ENCODE measurements around the gene FAM90A26.
"Not testable (repeated sequence)": the region's sequence is repeated elsewhere in the genome, so short reads cannot be mapped to it uniquely, and the experiment has no call there.

FAM90A26 gene

GRCh38 chr4:9158392-9158791, 11.8 kb upstream of the FAM90A26 start:
- not testable (repeated sequence) for DNase-seq (ENCODE audit: low read depth)

- DNase-seq (ENCODE audit: low read depth) = not testable (repeated sequence)
Observed at GRCh38 chr4:9160046-9160445, 10.2 kb upstream of the FAM90A26 start.

GRCh38 chr4:9165990-9166389, 4.2 kb upstream of the FAM90A26 start:
- peak; percentile 47 for DNase-seq (ENCODE audit: low read depth)

- not testable (repeated sequence) for DNase-seq (ENCODE audit: low read depth)
Observed at GRCh38 chr4:9210357-9210756, 40.1 kb downstream of the FAM90A26 start, which contains the start of gene USP17L10. Gene USP17L10, plus strand, starts transcription at chr4:9210657. Its CDS starts 0 bp downstream, at chr4:9210657.

- DNase-seq (ENCODE audit: low read depth) = not testable (repeated sequence)
Observed at GRCh38 chr4:9214701-9215100, 44.5 kb downstream of the FAM90A26 start.

- DNase-seq (ENCODE audit: low read depth) = not testable (repeated sequence)
Observed at GRCh38 chr4:9215105-9215504, 44.9 kb downstream of the FAM90A26 start, which contains the start of gene USP17L11. Gene USP17L11, plus strand, starts transcription at chr4:9215405. Its CDS starts 0 bp downstream, at chr4:9215405.

GRCh38 chr4:9219852-9220251, 49.6 kb downstream of the FAM90A26 start, which contains the start of gene USP17L12:
Gene USP17L12, plus strand, starts transcription at chr4:9220152. Its CDS starts 0 bp downstream, at chr4:9220152.
- DNase-seq (ENCODE audit: low read depth) = not testable (repeated sequence)

- not testable (repeated sequence) for DNase-seq (ENCODE audit: low read depth)
Observed at GRCh38 chr4:9224596-9224995, 54.4 kb downstream of the FAM90A26 start, which contains the start of gene USP17L13. Gene USP17L13, plus strand, starts transcription at chr4:9224896. Its CDS starts 0 bp downstream, at chr4:9224896.
